PC-3 (cell line): ENCODE measurements around the gene ZNF700. TPM values are rescaled to one million over a fixed set of nuclear protein-coding genes. Genes with fewer than 3 reads are reported as not detected.
A peak's percentile ranks its signal among the peaks of the same experiment; 100 is the strongest.

ENCODE experiments used
- ATAC-seq: fragments of 200-7000 bp; cut with Tn5 transposase; 2 replicates; pipeline ENCODE4 v1.9.1; 2020; ENCODE audit warnings: mild to moderate bottlenecking, moderate library complexity
- BruUV-seq: library from RNA; stranded (reverse); fragments of 400-500 nt; replicated peaks from 2 replicates; lab custom pipeline; 2021; lab: Mats Ljungman, UMichigan
- CTCF ChIA-PET: fragments of 300-600 bp; sonication (Branson Sonifier 250); formaldehyde crosslinking; loops from one replicate; lab custom pipeline; 2022; ENCODE audit warnings: antibody characterized with exemption; lab: Charles Lee
- POLR2A ChIA-PET: fragments of 300-600 bp; sonication (Branson Sonifier 250); formaldehyde crosslinking; loops from one replicate; lab custom pipeline; 2022; ENCODE audit warnings: antibody characterized with exemption; ENCODE audit not compliant: unreplicated experiment; lab: Charles Lee
- DNase-seq: peaks from one replicate; pipeline ENCODE4 v3.0.0-alpha.2; 2015
- H2AFZ ChIP-seq: fragments of 300-600 bp; sonication (generic); 2 replicates; pipeline ENCODE4 v1.6.0; 2016; ENCODE audit warnings: antibody characterized with exemption, low read length
- H3F3A ChIP-seq: fragments of 300-600 bp; sonication (generic); one replicate; pipeline ENCODE4 v1.6.0; 2017; ENCODE audit warnings: antibody characterized with exemption, low read length, control low read depth, mild to moderate bottlenecking; ENCODE audit not compliant: unreplicated experiment
- H3K27ac ChIP-seq: fragments of 300-600 bp; sonication (generic); 2 replicates; pipeline ENCODE4 v1.5.1; 2016; ENCODE audit warnings: mild to moderate bottlenecking, low read length
- H3K27me3 ChIP-seq: fragments of 300-600 bp; sonication (generic); 2 replicates; pipeline ENCODE4 v1.6.1; 2016; ENCODE audit warnings: low read length, mixed read lengths
- H3K36me3 ChIP-seq: fragments of 300-600 bp; sonication (generic); 2 replicates; pipeline ENCODE4 v1.6.1; 2016; ENCODE audit warnings: low read depth, mixed run types, low read length, mixed read lengths
- H3K4me1 ChIP-seq: fragments of 300-600 bp; sonication (generic); 2 replicates; pipeline ENCODE4 v1.5.1; 2016; ENCODE audit warnings: low read length; ENCODE audit not compliant: insufficient read depth
- H3K4me2 ChIP-seq: fragments of 300-600 bp; sonication (generic); 2 replicates; pipeline ENCODE4 v1.6.0; 2016; ENCODE audit warnings: low read length
- H3K4me3 ChIP-seq: fragments of 300-600 bp; sonication (generic); 2 replicates; pipeline ENCODE4 v1.5.1; 2016; ENCODE audit warnings: mild to moderate bottlenecking, low read length, mixed read lengths
- H3K79me2 ChIP-seq: fragments of 300-600 bp; sonication (generic); 2 replicates; pipeline ENCODE4 v1.6.1; 2017; ENCODE audit warnings: low read length, mixed read lengths
- H3K9ac ChIP-seq: fragments of 300-600 bp; sonication (generic); 2 replicates; pipeline ENCODE4 v1.6.0; 2016; ENCODE audit warnings: mild to moderate bottlenecking, low read length
- H3K9me2 ChIP-seq: fragments of 300-600 bp; sonication (generic); replicated peaks from 2 replicates; pipeline ENCODE4 v1.6.1; 2016; ENCODE audit warnings: mixed run types, low read length, mixed read lengths
- H3K9me3 ChIP-seq: fragments of 300-600 bp; sonication (generic); 2 replicates; pipeline ENCODE4 v1.6.1; 2016; ENCODE audit warnings: low read length, mixed read lengths
- H4K20me1 ChIP-seq: fragments of 300-600 bp; sonication (generic); 2 replicates; pipeline ENCODE4 v1.6.1; 2016; ENCODE audit warnings: low read length, mixed read lengths
- CTCF ChIP-seq: fragments of 300-600 bp; sonication (generic); conservative IDR thresholded peaks from 2 replicates; pipeline ENCODE4 v1.5.1; 2017; ENCODE audit warnings: antibody characterized with exemption, low read depth, mild to moderate bottlenecking, low read length
- EZH2 ChIP-seq: fragments of 300-600 bp; sonication (generic); IDR thresholded peaks from one replicate; pipeline ENCODE4 v1.6.1; 2017; ENCODE audit warnings: antibody characterized with exemption, mild to moderate bottlenecking, low read length; ENCODE audit not compliant: unreplicated experiment
- EZH2phosphoT487 ChIP-seq: fragments of 300-600 bp; sonication (generic); IDR thresholded peaks from 2 replicates; pipeline ENCODE4 v1.6.1; 2018; ENCODE audit warnings: mild to moderate bottlenecking, antibody characterized with exemption, low read length, borderline replicate concordance
- intact Hi-C: fragments of 100-400 bp; cut with micrococcal nuclease; formaldehyde crosslinking; loops from 2 replicates; pipeline ENCODE4 v1.9.0; 2023
- total RNA-seq: library from RNA; depleted of rRNA; stranded (reverse); fragments of >200 nt; gene quantifications from 2 replicates; pipeline ENCODE4 v1.2.3, GENCODE V29; 2014

Gene ZNF700
- total RNA-seq, 1 experiment from 2014 or later, result 9.5 TPM

DNA sequence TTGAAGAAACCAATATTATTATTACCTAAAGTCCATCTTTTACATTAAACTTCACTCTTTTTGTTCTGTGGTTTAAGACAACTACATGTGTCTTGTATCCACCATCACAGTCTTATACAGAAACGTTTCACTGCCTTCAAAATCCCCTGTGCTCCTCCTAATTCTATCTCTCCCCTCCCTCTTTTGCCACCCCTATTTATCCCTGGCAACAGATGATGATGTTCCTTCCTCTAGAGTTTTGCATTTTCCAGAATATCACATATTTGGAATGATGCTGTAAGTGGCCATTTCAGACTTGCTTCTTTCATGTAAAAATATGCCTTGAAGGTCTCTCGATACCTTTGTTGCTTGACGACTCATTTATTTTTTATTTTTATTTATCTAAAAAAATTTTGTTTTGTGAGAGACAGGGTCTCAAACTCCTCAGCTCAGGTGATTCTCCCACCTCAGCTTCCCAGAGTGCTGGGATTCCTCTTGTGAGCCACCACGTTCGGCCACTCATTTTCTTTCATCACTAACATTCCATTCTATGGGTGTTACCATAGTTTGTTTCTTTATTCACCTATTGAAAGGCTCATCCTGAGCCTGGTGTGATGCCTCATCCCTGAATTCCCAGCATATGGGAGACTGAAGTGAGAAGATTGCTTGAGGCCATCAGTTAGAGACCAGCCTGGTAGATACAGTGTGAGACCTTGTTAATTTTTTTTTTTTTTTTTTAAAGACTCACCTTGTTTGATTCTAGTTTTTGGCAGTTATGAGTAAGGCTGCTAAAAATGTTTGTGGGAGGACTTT lies 48.3 kb downstream of the ZNF700 start:
- H3K27me3 ChIP-seq, result no peaks in the 10 kb centered on the region
- intact Hi-C loops, result no loop called here
- CTCF ChIA-PET, result no interaction called here

GRCh38 chr19:11978492-11979100 lies 53.7 kb downstream of the ZNF700 start:
- Histone ChIP-seq H4K20me1 (no peaks in the 10 kb centered on the region), H3K4me3 (no peak overlapping the region), H3K79me2 (no peaks in the 10 kb centered on the region), H3K27ac (no peak overlapping the region), H3F3A (no peaks in the 10 kb centered on the region), H3K27me3 (no peaks in the 10 kb centered on the region), H3K36me3 (peaks cover 47% of the 10 kb centered on the region), H3K4me1 (no peaks in the 10 kb centered on the region), H3K4me2 (no peak overlapping the region), H3K9ac (no peak overlapping the region), H3K9me2 (no peaks in the 10 kb centered on the region), H3K9me3 (peaks cover 60% of the 10 kb centered on the region), H2AFZ (no peak overlapping the region)
- intact Hi-C loops, result no loop called here
- TF ChIP-seq EZH2phosphoT487 (no peak), CTCF (no peak), EZH2 (no peak)
- ChIA-PET POLR2A (no interaction called here), CTCF (no interaction called here)
- BruUV-seq, result no TSS peak
- no peak for DNase-seq
- no peak for ATAC-seq

More for the DNA sequence above, 48.3 kb downstream of the ZNF700 start:
- no peak for ATAC-seq
- BruUV-seq, result no TSS peak
- H3K9me2 ChIP-seq, result no peaks in the 10 kb centered on the region
- no peak overlapping the region for H3K27ac ChIP-seq
- TF ChIP-seq EZH2phosphoT487 (no peak), CTCF (no peak), EZH2 (no peak)
- no peaks in the 10 kb centered on the region for H4K20me1 ChIP-seq
- H3K36me3 ChIP-seq, result peaks cover 16% of the 10 kb centered on the region
- H3K79me2 ChIP-seq, result no peaks in the 10 kb centered on the region
- H3K9me3 ChIP-seq, result peaks cover 30% of the 10 kb centered on the region
- no peak overlapping the region for H3K4me2 ChIP-seq
- H3K4me3 ChIP-seq, result no peak overlapping the region
- no peaks in the 10 kb centered on the region for H3F3A ChIP-seq
- no peak for DNase-seq
- H3K4me1 ChIP-seq, result no peaks in the 10 kb centered on the region
- POLR2A ChIA-PET, result no interaction called here
- H2AFZ ChIP-seq, result no peak overlapping the region
- no peak overlapping the region for H3K9ac ChIP-seq

GRCh38 chr19:11979527-11979926 lies 54.6 kb downstream of the ZNF700 start:
- H3K9me3 ChIP-seq, result peaks cover 59% of the 10 kb centered on the region
- no peak for DNase-seq
- POLR2A ChIA-PET, result no interaction called here
- no peak for ATAC-seq
- TF ChIP-seq CTCF, result no peak
- TF ChIP-seq EZH2, result no peak
- no peak for TF ChIP-seq EZH2phosphoT487
- H2AFZ ChIP-seq, result no peak overlapping the region
- H3K27me3 ChIP-seq, result no peaks in the 10 kb centered on the region
- intact Hi-C loops, result no loop called here
- H3K9me2 ChIP-seq, result no peaks in the 10 kb centered on the region
- no peak overlapping the region for H3K27ac ChIP-seq
- H3K4me1 ChIP-seq, result no peaks in the 10 kb centered on the region
- H3K36me3 ChIP-seq, result peaks cover 47% of the 10 kb centered on the region
- no peaks in the 10 kb centered on the region for H3F3A ChIP-seq
- no peaks in the 10 kb centered on the region for H4K20me1 ChIP-seq
- H3K79me2 ChIP-seq, result no peaks in the 10 kb centered on the region
- peak overlapping the region; percentile 7; the same call in 1 of the 2 replicates for H3K4me3 ChIP-seq
- no peak overlapping the region for H3K9ac ChIP-seq
- no TSS peak for BruUV-seq
- CTCF ChIA-PET, result no interaction called here
- H3K4me2 ChIP-seq, result no peak overlapping the region
